SIG-M5 treated with dmso at 0.1 percent for 504 hours (cell line): ENCODE measurements around the gene CETN1.
A peak's percentile ranks its signal among the peaks of the same experiment; 100 is the strongest.

Experiments used
- DNase-seq: peaks from one replicate; lab custom pipeline; 2025; ENCODE audit not compliant: unreplicated experiment; lab: John Stamatoyannopoulos, UW

CETN1 gene

DNA sequence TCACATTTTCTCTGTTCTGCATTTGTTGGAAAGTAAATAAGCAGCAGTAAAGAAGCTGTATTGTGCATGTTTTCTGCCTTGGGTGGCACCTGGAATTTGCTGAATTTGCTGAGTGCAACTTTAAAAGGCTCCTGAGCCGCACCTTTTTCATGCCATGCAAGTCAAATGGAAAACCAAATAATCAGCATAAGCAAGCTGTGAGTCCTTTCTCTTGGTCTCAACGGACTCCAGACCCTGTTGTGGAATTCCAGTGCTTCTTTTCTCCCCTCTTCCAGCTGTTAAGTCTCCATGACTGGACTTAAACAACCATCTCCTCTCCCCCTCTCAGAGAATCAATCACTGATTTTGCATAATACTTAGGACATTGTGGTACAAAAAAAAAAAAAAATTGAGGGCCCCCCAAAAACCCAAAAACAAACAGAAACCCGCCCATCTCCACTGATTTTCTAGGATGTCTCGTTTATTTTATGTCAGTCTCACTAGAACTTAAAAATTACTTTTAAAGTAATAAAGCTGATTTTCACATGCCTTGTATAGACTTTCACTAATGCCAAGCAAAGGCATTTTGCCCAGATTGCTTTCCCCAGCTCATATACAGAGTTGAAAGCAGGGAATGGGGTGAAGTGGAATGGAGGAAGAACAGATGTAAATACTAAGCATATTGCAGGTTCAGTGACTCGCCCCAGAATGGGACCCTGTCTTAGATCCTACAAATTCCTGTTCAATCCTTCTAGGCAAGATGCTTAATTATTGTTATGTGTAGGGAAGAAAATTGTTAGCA, 5.1 kb upstream of the CETN1 start:
- DNase-seq: no peak

DNA sequence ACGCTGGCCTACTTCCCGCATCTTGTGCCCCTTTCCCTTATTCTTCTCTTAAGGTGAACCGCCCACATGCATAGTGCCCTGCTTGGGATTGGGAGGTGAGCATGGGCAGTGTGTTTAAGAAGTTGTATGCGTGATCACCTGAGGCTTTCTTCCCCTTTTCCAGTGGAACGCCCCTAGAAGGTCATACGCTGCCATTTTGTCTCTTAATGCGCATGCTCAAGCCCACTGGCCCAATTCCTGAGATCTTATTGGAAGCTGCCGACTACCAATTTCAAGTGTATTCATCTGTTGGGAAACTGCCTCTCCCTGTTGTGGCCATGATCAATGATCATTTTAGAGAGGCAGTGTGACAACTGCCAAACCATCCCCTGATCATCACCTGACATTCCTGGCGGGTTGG, 3.3 kb upstream of the CETN1 start:
- DNase-seq: no peak

DNA sequence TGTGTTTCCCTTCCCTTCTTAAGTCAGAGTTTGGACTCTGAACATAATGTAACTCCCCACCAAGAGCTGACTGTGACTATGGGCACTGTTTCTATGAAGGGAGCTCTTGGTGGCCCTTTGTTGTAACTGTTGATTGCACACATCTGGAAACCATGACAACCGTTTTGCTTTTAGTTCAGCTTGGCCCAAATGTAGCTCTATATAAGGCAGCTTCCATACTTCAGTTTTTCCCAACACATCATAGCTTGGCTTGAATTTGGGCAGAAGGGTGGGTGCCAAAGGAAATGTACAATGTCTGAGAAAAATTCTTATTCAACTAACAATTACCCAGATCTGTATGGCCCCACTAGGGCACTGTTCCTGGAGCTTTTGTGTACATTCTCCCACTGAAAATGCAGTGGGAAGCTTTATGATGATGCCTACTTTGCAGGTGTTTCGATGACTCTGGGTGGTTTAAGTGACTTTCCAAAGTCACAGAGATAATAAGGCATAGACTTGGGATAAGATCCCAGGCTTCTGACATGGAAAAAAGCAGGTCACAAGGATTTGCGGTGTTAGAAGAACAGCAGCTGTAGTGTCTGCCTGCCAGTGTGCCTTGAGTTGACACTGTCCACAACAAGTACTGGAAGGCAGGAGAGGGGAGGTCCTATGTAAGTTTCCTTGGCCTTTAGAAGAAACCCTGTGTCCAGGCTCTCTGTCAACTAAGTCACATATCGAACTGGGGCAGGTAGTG, 2.4 kb upstream of the CETN1 start:
- DNase-seq: no peak

DNA sequence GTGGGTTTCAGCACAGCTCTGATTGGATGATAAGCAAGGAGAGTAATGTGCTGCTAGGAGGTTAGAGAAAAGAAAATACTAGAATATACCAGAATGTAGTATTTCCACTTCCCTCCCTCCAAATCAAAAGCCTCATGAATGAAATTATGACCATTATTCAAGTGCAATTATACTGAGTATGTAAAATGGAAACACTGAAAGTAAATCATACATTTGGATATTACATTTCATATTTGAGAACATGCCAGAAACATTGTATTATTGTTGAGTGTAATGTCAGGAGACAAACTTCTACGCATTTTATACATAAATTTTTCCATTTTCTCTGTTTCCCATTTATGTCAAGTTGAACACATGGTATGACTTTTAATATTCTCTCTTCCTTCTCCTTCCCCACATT, 942 bp upstream of the CETN1 start:
- no peak for DNase-seq

DNA sequence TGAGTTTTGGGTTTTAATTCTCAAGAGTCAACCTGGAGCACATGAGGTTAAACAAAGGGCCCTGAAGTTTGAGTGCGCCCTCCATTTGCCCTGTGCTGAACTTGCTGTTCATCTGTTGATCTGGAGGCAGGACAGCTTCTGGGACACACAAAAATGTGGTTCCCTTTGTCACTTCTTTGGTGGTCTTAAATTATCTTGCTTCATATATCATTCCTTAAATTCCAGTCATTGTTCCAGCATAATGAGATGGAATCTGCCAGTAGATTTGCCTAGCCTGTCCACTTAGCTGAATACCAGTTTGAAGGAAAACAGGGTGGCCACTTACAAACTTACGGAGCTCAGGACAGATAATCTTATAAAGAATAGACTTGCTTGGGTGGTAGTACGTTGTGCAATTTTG, 916 bp downstream of the CETN1 start:
- DNase-seq: no peak

DNA sequence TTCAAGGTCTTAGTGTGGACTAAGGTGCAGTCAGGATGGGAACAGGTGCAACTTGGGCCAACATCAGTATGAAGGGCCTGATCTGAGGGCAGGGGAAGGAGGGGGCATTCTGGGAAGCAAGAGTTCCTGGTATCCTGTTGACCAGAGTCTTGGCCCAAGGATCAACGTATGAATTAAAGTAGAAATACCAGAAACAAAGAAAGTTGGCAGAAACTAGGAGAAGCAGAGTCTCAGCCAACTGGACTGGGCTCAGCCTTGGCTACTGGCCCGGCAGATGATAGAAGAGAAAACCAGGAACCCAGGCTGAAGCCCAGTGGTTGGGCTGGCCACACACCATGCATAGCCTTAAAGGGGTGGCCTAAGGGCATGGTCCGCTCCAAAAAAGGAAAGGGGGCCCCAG, 2.3 kb downstream of the CETN1 start:
- no peak for DNase-seq

DNA sequence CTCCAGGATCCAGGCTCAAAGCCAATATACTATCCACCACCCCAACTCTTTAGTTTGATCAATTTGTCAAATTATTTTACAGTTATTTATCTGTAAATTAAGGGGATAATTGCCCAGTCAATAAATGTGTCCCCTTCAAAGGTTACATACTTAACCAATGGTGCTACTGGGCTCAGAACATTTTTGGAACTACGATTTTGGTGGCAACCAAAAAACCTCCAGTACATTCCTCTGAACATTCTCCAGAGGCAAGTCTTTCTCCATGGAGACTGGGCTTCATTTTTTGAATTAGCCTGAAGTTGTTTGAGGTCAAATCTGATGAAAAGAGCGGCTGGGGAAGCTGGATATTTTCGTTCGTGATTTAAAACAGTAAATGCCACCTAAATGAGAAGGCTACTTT, 14.9 kb downstream of the CETN1 start:
- DNase-seq: no peak

DNA sequence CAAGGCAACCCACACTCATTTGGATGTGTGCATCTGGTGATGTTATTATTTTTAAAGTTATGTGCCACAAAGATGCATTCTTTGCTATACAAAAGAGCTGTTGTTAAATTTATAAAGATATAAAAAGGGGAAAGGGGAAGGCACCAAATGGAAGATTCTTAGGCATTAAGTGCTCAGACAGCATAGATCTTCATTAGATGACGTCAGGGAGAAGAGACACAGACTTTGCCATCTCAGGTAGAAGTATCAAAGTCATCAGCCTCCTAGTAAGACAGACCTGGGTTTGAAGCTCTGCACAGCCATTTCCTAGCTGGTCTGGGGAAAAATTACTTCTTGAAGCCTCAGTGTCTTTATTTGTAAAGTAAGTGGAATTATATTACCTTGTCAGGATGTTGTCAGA, 15.4 kb downstream of the CETN1 start:
- no peak for DNase-seq

DNA sequence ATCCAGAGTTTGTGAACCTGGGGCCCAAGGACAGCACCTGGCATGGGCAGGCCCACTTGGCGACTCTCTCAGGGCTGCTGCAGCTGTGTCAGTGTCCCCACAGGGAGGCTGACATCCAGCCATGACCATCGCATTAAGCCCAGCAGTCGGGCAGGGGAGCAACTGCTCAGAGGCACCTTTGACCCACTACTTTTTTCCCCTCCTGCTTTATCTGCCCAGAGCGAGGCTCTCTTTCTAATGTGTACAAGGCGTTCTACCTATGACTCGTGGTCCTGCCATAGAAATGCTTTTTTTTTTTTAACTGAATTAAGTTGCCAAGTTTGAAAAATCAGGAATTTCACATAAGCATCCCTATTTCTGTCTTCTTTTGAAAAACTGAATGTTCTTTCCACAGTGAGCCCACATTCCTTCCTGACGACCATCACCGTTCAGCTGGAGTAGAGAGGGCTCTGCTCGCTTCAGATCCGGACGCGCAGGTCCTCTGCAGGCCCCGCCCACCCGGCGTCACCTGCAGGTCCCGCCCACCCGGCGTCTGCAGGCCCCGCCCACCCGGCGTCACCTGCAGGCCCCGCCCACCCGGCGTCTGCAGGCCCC, 16.2 kb downstream of the CETN1 start:
- no peak for DNase-seq

DNA sequence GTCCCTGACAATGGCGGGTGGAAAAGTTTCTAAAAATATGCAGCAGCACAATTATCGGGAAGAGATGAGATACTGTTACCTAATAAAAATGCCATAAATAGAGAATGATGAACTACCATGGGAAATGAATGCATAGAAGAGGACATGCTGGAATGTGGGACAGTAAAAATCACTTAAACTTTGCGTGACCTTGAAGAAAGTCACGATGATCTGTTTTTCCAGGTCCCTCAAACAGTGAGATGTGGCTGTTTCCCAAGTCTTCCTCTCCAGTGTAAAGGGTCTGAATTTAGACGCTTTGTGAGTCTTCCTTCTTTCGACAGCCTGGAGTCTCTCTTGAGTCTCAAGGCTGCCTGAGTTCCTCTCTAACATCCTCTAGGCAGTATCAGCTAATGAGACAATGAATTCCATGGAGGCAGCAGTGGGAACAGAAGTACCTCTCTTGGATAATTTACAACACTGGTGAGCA, 18.0 kb downstream of the CETN1 start:
- DNase-seq: no peak

DNA sequence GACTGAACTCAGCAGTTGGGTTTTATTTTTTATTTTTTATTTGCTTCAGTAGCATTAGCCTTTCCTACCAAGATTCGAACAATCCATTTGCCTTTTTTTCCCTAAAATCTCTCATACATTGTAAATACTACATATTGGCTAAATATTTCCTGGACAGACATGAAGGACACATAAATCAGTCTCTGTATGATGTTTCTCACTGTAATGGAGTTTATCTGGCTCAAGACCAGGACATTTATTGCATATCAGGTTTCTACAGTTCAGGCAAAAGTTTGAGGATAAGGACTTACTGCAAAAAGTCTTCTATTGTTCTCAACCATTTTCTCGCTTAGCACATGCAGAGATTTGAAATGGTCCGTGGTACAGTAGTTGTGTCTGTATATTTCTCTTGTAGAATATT, 19.9 kb downstream of the CETN1 start:
- no peak for DNase-seq

DNA sequence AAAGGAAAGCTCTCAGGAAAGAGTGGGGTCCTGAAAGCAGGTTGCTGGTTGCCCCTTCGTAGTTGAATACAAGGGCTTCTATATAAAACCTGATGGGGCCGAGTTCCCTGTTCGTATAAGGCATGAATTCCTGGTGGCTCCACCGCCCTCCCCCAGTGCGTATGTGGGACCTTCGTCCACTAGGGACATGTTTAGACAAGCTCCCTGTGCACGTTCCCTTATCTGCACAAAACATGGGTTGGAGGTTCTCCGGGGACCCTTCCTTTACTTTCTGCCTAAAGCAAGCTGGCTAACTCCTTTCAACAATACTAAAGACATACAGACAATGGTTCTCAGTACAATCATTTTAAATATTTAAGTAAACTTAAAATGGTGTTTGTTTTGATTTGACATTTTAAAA, 24.6 kb downstream of the CETN1 start:
- DNase-seq: no peak

DNA sequence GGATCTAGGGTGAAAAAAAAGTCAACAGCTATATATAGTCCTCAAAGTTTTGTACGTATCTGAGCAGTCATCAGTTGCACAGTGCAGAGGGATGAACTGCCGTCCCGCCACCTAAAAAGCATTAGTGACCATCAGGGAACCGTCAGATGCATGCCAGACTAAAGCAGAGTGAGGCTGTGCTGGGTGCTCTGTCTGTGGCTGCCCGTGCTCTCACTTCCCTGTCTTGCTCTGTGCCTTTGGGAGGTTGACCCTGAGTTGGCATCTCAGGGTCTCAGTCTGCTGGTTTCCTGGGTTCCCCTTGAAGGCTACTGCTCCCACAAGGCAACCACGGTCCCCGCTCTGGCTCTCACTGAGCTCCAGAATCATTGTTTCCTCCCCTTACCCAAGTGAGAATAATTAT, 27.8 kb downstream of the CETN1 start:
- no peak for DNase-seq

DNA sequence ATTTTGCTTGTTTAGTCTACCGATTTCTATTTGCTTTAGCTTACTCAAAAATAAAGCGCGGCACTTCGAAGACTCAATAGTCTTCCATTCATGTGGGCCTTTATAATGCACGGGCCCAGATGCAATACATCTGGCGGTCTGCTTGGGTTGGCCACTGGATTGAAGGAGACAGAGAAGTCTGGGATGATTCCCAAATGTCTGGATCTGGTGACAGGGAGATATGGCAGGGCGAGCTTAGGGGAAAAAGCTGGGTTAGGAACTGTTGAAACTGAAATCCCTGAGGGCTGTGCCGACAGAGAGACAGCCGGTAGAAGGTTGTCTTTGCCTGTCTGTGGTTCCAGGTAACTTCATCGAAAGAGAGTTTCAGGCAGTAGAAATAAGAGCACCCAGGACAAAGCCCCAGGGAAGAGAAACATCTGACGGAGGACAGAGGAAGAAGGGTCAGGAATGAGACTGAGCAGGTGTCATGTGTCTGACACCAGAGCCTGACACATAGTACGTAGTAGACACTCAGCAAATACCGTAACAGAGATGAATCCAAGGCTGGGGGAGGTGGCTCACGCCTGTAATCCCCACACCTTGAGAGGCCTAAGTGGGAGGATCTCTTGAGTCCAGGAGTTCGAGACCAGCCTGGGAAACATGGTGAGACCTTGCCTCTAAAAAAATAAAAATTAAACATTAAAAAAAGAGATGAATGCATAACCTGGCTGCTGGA, 30.2 kb downstream of the CETN1 start:
- no peak for DNase-seq

DNA sequence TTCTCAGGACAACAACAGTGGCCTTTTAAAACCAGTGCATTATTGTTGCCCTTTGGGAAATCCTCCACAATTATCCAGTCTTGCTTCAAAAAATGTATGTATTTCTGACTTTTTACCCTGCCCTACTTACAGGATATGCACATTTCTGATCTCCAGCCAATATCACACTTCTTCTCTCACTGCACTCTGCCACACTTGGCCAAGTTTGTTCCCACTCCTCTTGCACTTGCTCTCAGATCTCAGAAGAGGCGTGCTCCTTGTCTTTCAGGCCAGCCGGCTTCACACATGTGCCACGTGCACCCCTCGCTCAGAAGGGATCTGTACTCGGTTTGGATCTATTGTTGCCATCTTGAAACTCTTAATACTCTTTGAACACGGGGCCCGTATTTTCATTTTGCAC, 32.0 kb downstream of the CETN1 start:
- no peak for DNase-seq

DNA sequence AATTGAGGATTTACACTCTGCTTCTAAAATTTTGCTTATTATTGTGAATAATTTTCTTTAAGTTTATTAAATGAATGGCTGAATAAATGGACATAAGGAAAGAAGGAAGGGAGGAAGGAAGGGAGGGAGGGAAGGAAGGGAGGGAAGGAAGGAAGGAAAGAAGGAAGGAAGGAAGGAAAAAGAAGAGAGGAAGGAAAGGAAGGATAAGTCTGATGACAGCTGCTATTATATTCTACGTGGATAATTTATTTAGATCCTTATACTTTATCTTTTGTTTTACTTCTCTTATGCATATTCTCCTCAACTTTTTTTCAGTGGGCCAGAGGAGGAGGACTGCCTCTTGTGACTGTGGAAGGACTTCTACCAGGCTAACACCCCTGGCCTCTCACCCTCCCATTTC, 34.0 kb downstream of the CETN1 start:
- no peak for DNase-seq

DNA sequence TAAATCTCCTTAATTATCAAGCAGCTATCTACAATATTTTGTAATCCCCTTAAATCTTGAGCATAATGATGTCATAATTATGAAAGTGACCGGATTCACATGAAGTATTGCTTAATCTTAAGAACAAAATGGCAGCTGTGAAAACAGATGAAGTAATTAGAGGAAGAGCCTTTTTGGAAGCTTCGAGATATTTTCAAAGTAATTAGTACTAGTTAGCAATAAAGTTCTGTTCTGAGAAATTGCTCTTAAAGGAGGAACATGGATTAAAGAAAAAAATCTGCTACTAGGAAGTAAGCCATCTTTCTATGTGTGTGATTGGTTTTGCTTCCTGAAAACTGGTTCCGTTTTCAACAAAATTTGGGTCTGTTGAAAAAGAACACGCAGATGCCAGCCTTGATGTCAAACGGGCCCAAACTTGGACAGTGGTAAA, 34.9 kb downstream of the CETN1 start:
- DNase-seq: peak; percentile 24

DNA sequence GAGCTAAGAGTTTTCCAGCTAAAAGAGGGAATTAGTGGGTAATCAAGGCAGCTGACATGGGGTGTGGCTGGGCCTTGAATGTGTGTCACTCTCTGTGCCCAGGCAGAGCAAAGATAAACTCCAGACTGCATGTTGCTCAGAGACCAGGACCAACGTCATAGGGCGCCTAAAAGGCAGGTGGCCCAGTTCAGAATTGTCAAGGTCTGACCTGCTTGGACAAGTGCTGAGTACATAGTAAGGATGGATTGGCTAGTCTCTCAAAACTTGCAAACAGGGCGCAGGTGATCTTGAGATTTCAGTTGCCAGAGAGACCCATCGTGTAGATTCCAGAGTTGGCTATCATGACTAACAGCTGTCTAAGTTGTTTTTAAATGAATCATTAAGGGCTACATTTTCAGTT, 35.6 kb downstream of the CETN1 start:
- DNase-seq: no peak

DNA sequence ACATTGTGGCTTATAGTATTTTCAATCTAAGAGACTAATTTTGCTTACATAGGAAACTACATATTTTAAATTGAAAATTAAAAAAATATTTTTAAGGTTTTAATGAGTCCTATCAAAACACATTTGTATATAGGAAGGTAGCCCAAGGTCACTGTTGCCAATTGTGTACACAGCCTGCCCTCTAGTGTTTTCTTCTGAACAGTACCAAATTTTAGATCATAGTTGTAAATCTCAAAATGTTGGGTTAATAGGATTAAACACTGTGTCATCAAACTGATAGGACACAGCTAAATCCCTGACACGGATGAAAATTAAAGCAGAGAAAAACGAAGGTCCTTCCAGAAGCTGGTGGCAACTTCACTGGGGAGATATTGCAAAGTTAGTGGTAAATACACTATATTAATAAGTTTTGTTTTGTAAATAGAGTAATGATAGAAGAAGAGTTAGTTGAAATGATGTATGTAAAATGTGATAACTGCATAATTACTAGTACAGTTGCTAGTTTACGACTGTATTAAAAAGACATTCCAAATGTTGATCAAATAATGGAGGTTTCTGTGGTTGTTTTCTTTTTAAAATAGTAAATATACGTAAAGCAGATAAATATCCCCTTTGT, 36.3 kb downstream of the CETN1 start:
- peak; percentile 46 for DNase-seq

DNA sequence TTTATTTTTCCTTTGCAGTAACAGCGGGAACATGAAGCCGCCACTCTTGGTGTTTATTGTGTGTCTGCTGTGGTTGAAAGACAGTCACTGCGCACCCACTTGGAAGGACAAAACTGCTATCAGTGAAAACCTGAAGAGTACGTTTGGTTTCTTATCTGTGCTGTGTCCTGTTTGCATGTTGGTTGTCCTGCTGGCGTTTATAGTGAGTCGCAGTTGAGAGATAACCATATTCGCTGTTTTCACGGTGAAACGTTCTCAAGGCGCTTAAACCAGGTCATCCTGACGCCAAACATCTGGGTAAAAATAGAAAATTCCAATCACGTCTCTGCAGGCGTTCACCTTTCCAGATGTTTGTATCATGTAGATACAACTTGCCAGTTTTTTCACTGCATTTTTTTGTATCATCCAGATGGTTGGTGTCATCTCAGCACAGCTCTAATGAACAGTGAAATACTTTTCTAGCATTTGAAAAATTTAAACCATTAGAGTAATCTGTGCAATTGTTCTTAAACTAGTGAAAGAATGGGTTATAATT, 37.9 kb downstream of the CETN1 start:
- no peak for DNase-seq

DNA sequence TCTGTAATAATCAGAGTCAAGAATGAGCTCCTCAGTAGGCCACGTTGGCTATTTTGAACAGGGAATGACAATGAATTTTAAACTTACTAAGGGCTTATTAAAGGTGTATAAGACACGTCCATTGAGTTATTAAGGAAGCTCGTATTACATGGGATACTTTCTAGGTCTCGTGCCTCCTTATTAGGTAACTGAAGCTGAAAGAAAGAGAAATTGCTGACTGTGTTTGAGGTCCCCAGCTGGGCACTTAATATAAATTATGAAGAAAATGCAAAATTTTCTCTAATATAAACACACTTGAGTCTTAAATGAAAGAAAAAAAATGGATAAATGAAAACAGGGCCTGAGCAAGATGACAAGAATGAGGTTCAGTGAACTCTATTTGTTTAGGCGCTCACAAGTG, 38.4 kb downstream of the CETN1 start:
- no peak for DNase-seq
